Activated CD4-positive, CD25-positive, alpha-beta regulatory T cell treated with anti-CD3 and anti-CD28 coated beads, Interleukin-2, amount 50 U/mL, for 16 hours (primary cell): ENCODE results near the gene VAMP8.
"Not testable (repeated sequence)": the region's sequence is repeated elsewhere in the genome, so short reads cannot be mapped to it uniquely, and the experiment has no call there.

Experiments used
- DNase-seq: peaks from one replicate; pipeline ENCODE4 v3.0.0-alpha.2; 2020; ENCODE audit warnings: low read depth, low spot score

The VAMP8 gene

DNA sequence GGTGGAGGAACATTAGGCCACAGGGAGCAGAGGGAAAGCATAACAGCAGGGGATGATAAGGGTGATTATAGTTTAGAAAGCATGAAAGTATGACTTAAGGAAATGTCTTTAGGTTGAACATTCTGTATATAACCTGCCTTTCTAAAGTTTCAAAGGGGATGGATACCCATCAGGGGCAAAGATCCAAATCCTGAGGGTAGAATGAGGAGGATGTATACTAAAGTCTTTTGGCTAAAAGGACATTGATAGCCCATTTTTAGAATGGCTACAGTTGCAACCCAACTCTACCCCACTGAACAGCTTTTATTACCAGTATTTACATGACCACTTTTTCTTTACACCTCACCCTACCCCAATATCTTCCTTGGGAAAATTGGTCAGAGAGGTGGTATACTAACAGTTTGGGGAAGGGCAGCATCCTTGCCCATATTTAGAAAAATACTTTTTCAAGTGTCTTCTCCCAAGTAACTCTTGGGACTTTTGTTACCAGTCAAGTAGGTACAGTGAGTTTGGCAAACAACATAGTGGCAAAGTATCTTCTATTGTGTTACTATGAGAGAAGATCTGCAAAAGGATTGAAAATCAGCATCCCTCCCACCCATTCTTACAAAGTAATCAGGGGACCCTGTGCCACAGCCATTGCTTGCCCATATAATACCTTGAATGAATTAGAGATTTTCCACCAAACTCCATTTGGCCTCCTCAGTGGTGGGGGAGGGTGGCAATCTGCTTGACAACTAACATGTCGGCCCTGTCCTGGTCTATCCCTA lies 30.1 kb upstream of the VAMP8 start:
- no peak for DNase-seq

DNA sequence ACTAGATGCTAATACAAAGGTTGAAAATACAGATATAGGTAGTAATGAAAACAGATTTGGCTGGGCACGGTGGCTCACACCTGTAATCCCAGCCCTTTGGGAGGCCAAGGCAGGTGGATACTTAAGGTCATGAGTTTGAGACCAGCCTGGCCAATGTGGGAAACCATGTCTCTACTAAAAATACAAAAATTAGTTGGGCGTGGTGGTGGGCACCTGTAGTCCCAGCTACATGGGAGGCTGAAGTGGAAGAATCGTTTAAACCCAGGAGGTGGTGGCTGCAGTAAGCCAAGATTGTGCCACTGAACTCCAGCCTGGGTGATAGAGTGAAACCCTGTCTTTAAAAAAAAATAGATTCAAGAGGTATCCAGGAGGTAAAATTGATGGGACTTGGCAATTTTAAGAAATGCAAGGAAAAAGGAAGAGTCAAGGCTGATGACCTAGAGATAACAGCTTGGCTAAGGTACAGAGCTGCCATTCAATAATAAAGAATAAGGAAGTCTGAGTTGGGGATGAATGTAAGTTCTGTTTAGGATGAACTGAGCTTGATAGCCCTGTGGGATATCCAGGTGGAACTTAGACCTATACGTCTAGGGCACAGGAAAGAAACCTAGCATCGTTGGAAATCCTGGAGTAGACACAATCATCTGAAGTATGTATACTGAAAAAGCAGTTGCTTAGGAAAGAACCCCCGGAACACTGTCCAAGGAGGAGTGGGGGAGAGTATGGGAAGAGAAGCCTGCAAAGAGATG lies 29.4 kb upstream of the VAMP8 start:
- no peak for DNase-seq

DNA sequence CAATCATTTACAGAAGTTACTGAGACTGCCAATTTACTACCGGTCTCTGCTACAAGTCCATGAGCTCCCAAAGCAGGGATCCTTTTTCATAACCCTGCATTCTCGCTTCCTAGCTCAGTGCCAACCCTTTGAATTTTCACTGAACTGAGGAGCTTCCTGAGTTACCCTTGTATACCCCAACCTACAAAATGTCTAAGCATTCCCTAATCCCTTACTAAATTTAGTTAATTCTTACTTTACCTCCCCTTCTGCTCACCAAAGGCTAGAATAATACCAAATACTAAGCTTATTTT lies 28.8 kb upstream of the VAMP8 start:
- no peak for DNase-seq

DNA sequence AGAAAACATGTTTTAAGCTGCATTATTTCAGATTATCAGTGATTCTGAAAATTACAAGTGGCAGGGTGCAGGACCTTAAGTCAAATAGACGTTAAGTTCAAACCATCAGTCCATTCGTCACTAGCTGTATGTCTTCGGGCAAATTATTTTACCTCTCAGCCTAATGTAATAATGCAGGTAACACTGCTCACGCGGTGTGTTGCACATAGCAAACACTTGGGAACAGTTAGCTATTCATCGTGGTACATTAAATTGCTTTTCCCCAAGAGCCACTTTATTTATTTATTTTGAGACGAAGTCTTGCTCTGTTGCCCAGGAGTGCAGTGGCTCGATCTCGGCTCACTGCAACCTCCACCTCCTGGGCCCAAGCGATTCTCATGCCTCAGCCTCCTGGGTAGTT lies 28.3 kb upstream of the VAMP8 start:
- DNase-seq, result no peak

DNA sequence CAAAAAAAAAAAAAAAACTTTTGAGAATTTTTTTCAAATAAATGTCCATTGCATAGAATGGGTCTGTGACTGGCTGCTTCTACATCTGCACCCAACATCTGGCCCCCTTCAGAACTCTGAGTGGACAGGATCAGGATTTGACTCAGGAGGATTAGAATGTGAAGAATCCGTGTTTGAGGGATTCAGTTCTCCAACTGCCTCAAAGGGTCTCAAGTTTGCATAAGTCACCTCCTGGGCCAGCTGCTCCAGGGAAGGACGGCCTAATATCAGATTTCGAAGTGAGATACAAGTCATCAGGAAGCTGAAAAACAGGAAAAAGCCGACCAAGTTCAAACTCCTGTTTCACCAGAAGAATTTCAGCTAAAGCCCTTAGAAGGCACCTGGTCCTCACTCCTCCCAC lies 27.6 kb upstream of the VAMP8 start:
- DNase-seq, result no peak

DNA sequence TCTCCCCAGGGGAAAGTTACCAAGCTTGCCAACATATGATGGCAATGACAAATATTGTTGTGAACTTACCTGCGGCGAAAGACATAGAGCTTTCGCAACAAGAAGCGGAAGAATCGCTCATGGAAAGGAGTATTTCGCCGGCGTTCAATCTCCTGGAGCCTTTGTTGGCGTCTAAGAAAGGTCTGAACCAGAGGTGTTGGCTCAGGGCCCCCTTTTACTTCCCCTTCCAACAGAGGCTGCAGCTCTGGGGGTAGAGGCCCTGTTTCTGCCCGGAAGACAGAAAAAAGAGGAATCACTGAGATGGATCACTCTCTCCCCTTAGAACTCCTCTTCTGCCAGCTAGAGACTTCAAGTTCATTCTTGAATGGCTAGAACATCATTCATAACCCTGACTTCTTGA lies 26.9 kb upstream of the VAMP8 start:
- DNase-seq, result no peak

DNA sequence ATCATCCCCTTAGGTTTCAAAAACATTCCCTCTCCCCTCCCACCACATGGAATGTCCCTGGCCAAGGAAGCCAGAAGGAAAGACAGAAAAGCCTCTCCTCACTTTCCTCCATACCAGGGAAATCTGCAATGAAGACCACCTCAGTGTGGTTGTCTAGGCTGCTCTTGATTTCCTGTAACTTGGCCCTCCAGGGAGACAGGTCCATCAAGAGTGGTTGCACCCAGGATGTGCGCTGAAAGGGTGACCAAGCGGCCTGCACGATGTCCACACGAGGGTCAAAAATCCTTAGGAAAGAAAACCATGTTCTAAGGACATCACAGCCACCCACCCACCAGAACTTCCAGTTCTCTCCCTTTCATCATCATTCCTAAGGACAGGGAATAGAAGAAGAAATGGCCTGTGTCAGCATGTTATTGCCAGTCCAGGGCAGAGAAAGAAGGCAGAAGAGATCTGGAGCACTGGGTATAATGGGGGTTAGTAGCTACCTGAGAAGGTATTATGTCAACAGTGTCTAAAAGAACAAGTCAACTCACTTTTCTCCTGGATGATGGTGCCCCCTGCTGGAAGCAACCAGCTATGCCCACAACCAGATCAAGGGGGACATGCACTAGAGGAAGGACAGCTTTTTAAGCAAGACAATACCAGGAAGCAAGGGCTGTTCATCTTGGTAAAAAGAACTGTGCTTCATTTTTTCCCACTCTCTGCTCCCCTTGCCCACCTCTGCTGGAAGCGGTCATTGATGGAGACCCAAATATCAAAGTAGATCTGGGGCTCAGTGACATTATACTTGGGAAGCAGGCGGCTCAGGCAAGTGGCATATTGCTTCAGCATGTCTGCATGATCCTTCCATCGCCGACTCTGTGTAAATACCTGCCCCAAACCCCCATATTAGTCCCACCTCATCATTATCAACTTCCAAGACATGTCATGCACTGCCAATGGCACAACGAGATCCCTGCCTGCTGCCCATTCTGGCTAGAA lies 25.4 kb upstream of the VAMP8 start:
- DNase-seq, result peak; percentile 85

DNA sequence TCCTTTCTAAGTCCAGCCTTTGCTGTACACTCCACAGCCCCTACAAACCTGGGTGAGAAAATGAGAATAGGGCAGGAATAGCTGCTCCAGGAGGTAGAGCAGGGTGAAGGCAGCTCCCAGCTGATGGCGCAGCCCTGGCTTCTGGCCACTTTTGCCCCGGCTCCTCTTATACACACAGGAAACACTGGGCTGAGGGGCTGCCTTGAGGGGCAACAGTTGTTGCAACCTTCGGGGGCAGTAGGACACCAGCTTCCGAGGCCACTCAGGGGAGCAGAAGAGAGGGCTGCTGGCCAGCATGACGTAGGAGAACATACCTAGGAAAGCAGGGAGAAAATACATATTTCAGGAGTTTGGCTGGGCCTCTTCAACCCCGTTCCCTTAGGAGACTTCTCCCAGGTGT lies 24.2 kb upstream of the VAMP8 start:
- DNase-seq, result no peak

DNA sequence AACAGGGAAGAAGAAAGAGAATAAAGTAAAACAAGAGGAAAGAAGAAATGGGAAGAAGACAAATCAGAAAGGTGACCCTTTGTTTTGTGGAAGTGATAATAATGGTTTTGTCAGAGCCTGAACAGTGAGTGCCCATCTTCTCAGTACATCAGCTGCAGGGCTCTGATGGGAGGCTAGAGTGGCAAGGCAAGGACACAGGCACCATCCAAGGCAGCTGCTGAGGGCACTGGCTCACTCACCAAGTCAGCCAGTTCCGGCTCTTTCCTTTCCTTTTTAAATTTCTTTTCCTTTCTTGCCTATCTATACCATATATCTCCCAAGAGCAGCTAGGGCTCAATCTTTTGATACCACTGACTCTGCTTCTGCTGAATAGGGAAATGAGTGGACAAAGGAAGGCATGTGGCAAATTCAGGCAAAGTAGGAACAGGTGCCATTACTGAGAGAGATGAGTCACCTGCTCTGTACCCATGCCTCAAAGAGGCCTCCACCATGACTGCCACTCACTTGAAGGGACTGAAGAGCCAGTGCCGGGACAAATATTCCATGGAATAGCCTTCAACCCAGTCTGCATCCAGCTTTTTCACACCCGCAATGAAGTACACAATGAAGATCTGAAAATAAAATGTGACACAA lies 22.3 kb upstream of the VAMP8 start:
- no peak for DNase-seq

DNA sequence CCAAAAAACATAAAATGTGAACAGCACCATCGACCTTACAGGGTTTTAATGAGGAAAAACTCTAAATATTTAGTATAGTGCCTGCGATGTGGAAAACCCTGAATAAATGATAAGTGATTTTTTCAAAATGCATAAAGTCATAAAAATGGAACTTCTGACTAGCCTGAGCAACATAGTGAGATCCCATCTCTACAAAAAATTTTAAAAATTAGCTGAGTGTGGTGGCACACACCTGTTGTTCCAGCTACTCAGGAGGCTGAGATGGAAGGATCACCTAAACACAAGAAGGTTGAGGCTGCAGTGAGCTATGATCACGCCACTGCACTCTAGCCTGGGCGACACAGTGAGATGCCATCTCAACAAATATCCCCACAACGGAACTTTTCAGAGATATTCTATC lies 20.3 kb upstream of the VAMP8 start:
- DNase-seq, result no peak

DNA sequence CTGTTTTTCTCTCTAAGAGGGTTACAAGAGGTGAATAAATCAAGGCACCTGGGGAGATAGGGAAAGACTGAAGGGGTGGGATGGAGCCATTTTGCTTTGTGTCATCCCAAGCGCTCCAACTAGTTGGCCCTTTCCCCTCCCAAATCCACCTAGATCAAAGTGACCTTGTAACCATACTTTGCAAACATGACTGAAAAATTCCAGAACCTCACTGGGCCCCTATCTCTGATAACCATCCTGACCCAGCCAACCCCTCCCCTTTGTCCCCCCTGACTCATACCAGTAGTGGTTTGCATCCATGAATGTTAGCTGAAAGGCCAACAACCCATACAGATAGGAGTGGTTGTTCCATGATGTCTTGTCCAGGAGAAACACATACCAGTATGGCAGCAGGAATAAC lies 19.2 kb upstream of the VAMP8 start:
- DNase-seq, result no peak

DNA sequence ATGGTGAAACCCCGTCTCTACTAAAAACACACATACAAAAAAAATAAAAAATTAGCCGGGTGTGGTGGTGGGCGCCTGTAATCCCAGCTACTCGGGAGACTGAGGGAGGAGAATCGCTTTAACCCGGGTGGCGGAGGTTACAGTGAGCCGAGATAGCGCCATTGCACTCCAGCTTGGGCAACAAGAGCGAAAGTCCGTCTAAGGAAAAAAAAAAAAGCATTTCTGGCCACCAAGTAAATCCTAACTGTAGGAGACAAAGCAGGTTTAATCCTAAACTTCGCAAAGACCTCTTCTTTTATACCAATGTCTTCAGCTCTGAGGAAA lies 17.0 kb upstream of the VAMP8 start:
- DNase-seq, result not testable (repeated sequence)

DNA sequence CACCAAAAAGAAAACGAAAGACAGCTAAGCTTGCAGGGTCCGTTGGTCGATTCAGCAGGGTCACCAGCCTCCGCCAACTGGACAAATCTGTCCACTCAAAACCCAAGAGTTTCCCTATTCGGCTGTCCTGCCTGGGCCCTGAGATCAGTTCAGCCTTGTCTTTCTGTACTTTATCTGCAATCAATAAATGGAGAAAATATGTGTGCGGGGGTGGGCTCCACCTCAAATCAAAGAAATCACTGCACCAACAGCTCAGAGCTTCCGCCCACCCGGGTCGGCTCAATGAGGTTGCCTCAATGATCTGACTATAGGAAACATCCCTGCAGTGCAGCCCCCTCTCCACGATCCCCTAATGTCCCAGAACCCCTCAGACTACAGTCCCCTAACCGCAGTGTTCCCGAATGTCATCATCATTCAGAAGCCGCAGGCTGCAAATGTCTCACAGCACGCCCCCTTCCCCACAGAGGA lies 16.5 kb upstream of the VAMP8 start:
- no peak for DNase-seq

DNA sequence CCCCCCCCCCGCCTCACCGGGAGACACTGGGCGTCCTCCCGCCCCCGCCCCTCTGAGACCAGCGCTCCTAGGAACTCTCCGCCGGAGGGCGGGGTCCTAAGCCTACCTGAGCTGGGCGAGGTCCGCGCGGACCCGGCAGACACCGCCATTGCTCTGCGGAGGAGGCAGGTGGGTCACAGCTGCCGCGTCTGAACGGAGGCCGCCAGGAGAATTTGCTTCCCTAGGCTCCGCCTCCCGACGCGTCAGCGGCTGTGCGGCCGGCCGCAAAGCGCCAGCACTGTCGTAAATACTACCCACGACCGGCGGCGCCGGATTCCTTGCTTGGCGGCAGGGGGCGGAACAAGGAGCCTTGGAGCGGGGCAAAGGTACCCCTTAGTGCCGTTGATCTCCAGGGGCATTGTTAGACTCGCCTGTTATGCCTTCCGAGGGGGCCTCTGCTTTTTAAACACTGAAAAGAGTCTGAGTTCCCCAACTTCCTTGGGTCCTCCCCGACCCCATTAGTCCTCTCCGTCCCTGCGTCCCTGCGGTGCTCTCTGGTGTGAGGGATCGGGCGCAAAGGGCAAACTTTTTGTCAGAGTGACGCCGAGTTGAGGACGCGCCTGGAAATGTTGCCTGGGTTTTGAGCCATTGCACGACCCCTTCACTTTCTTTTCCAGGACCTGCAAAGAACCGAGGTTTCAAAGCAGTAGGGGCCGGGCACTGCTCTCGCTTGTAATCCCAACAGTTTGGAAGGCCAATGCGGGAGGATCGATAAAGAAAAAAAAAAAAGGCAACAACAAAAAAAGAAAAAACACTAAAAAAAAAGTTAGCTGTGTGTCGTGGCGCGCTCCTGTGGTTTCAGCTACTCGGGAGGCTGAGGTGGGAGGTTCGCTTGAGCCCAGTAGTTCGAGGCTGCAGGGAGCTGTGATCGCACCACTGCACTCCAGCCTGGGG lies 15.8 kb upstream of the VAMP8 start, which contains the start of gene GGCX:
Gene GGCX (minus strand): TSS at position 214 of the 933 bp plus-strand sequence. CDS start 65 bp downstream, at position 149.
- DNase-seq, result peak; percentile 91

DNA sequence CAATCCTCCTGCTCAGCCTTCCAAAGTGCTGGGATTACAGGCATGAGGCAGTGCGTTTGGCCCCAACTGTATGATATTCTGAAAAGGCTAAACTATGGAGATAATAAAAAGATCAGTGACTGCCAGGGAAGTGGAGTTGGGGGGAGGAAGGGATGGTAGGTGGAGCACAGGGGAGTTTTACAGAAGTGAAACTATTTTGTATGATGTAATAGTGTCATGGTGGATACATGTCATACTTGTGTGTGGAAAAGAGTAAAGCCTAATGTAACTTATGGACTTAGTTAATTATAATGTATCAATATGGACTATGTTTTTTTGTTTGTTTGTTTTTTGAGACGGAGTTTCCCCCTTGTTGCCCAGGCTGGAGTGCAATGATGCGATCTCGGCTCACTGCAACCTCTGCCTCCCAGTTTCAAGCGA lies 13.2 kb upstream of the VAMP8 start:
- DNase-seq, result no peak

DNA sequence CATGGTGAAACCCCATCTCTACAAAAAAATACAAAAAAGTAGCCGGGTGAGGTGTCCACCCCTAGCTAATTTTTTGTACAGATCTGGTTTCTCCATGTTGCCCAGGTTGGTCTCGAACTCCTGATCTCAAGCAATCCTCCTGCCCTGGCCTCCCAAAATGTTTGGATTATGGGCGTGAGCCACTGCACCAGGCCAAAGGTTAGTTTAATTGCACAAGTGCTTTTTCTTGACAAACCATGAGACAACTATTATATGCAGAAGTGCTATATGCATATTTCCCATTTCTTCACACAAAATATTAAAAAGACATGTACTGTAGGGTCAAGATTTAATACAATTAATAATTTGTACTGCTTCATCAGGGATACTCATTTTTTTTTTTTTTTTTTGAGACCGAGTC lies 11.1 kb upstream of the VAMP8 start:
- DNase-seq, result no peak

DNA sequence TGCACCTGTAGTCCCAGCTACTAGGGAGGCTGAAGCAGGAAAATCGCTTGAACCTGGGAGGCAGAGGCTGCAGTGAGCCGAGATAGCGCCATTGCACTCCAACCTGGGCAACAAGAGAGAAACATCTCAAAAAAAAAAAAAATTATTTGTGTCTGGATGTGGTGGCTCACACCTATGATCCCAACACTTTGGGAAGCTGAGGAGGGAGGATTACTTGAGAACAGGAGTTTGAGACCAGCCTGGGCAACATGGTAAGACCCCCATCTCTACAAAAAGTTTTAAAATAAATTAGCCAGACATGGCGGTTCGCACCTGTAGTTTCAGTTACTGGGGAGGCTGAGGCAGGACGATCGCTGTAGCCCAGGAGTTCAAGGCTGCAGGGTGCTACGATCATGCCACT lies 1.6 kb upstream of the VAMP8 start:
- no peak for DNase-seq

DNA sequence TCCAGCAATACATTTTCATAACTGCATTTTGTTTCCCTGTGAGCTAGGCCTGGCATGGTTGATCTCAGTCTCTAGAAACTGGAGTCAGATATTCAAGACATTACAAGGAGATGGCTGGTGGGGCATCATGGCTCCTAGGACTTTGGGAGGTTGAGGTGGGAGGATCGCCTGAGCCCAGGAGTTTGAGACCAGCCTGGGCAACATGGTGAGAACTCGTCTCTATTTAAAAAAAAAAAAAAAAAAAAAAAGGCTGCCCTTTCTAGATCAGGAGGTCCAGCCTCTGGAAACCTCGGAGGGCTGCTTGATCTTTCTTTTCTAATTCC lies 362 bp upstream of the VAMP8 start:
- DNase-seq, result no peak

DNA sequence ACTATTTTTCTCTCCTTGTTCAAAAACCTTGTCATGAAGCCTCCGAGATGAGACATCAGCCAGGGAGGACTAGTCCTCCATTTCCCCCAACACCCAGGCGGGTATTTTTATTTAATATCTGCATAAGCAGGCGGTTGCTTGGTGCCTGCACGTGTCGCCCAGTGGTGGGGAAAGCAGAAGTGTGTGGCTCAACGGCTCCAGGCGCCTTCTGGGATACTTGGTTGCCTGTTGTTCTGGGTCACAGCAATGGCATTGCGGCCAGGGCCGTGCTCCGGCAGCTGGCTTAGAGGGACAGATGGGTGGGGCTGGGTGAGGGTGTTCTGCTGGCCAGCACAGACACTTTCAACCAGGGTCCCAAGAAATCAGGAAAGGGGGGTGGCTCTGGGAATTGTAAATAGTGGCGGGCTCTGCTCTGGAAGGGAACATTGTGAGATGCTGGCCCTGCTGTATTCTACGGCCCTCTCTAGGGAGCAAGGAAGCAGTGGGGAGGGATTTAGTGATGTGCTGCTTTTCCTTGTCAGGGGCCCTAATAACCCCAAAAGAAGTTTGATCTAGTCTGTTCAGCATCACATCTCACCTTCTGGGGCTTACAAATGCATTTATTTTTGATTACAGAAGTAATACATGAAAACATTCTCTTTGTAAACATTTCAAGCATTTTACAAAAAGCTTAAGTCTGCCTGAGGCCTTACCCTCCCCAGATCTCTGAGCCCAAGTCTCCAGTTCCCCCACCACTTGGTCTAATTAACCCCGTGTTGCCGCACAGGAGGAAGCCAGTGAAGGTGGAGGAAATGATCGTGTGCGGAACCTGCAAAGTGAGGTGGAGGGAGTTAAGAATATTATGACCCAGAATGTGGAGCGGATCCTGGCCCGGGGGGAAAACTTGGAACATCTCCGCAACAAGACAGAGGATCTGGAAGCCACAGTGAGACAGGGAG lies 1.1 kb downstream of the VAMP8 start:
- DNase-seq, result no peak
